GM23248 (cell line): Measurements from ENCODE around the gene CAMTA1. TPM values are rescaled to one million over a fixed set of nuclear protein-coding genes. Genes with fewer than 3 reads are reported as not detected.

Experiments
- DNase-seq: peaks from one replicate; pipeline ENCODE4 v3.0.0-alpha.2; 2015
- H2AFZ ChIP-seq: fragments of 200-600 bp; sonication (generic); 2 replicates; pipeline ENCODE4 v1.6.1; 2016; ENCODE audit warnings: antibody characterized with exemption
- H3F3A ChIP-seq: fragments of 200-600 bp; sonication (generic); 2 replicates; pipeline ENCODE4 v1.6.1; 2016; ENCODE audit warnings: mild to moderate bottlenecking, antibody characterized with exemption, mixed run types; ENCODE audit not compliant: insufficient read depth
- H3K27ac ChIP-seq: fragments of 200-600 bp; sonication (generic); 2 replicates; pipeline ENCODE4 v1.5.1; 2016; ENCODE audit warnings: mild to moderate bottlenecking
- H3K27me3 ChIP-seq: fragments of 200-600 bp; sonication (generic); replicated peaks from 2 replicates; pipeline ENCODE4 v1.6.1; 2016; ENCODE audit warnings: mild to moderate bottlenecking; ENCODE audit not compliant: insufficient read depth
- H3K36me3 ChIP-seq: fragments of 200-600 bp; sonication (generic); 2 replicates; pipeline ENCODE4 v1.6.1; 2016; ENCODE audit warnings: low read depth, mild to moderate bottlenecking
- H3K4me1 ChIP-seq: fragments of 200-600 bp; sonication (generic); 2 replicates; pipeline ENCODE4 v1.6.1; 2016; ENCODE audit warnings: mild to moderate bottlenecking; ENCODE audit not compliant: insufficient read depth
- H3K4me2 ChIP-seq: fragments of 200-600 bp; sonication (generic); one replicate; pipeline ENCODE4 v1.6.1; 2016; ENCODE audit warnings: mild to moderate bottlenecking; ENCODE audit not compliant: unreplicated experiment
- H3K4me3 ChIP-seq: fragments of 200-600 bp; sonication (generic); 2 replicates; pipeline ENCODE4 v1.5.1; 2016; ENCODE audit warnings: mild to moderate bottlenecking
- H3K79me2 ChIP-seq: fragments of 200-600 bp; sonication (generic); 2 replicates; pipeline ENCODE4 v1.6.1; 2016; ENCODE audit warnings: mild to moderate bottlenecking; ENCODE audit not compliant: insufficient read depth
- H3K9ac ChIP-seq: fragments of 200-600 bp; sonication (generic); 2 replicates; pipeline ENCODE4 v1.6.1; 2016; ENCODE audit warnings: mild to moderate bottlenecking
- H3K9me2 ChIP-seq: fragments of 200-600 bp; sonication (generic); 2 replicates; pipeline ENCODE4 v1.6.1; 2016; ENCODE audit warnings: mixed run types, mild to moderate bottlenecking, moderate library complexity; ENCODE audit not compliant: insufficient read depth
- H3K9me3 ChIP-seq: fragments of 200-600 bp; sonication (generic); one replicate; pipeline ENCODE4 v1.6.1; 2017; ENCODE audit warnings: low read depth
- H4K20me1 ChIP-seq: fragments of 200-600 bp; sonication (generic); 2 replicates; pipeline ENCODE4 v1.6.0; 2016; ENCODE audit not compliant: insufficient read depth
- EZH2 ChIP-seq: fragments of 200-600 bp; sonication (generic); IDR thresholded peaks from 2 replicates; pipeline ENCODE4 v1.6.1; 2018; ENCODE audit warnings: antibody characterized with exemption, mild to moderate bottlenecking; ENCODE audit not compliant: insufficient read depth, poor library complexity, severe bottlenecking
- EZH2phosphoT487 ChIP-seq: fragments of 200-600 bp; sonication (generic); IDR thresholded peaks from 2 replicates; pipeline ENCODE4 v1.6.1; 2018; ENCODE audit warnings: antibody characterized with exemption, moderate library complexity, mild to moderate bottlenecking, low read depth; ENCODE audit not compliant: insufficient read depth
- WGBS, 2 experiments: methylation state at CpG; one replicate each; pipeline ENCODE4 v1.1.6; 2015 to 2017; ENCODE audit warnings: low lambda C conversion rate in 2 of 2, low coverage in 1 of 2; ENCODE audit errors: missing lambda C conversion rate in 2 of 2; 5-methylcytosine and 5-hydroxymethylcytosine counted together
- in situ Hi-C: fragments of 300-500 bp; cut with MboI; formaldehyde crosslinking; loops from 2 replicates; pipeline ENCODE4 v1.15.0; 2020
- polyA plus RNA-seq: library from polyadenylated mRNA; unstranded; fragments of >200 nt; fragmentation: Nextera tagmentation; extraction: Ambion mirVana; gene quantifications from 2 replicates; pipeline ENCODE4 v1.2.1, GENCODE V29; 2016
- total RNA-seq: library from RNA; depleted of rRNA; stranded (reverse); fragments of >200 nt; shearing (Covaris generic); gene quantifications from 2 replicates; pipeline ENCODE4 v1.2.3, GENCODE V29; 2014

Gene CAMTA1
- total and polyA plus RNA-seq, 2 experiments from 2014 or later, result 50.1 to 165 TPM

GRCh38 chr1:7247158-7247557 is 461.9 kb downstream of the CAMTA1 start:
- Histone ChIP-seq H3K27me3 (no peaks in the 10 kb centered on the region), H4K20me1 (no peaks in the 10 kb centered on the region), H3K36me3 (no peaks in the 10 kb centered on the region), H3K4me1 (no peaks in the 10 kb centered on the region), H3K27ac (no peak overlapping the region), H2AFZ (no peak overlapping the region), H3K4me2 (no peak overlapping the region), H3K9me2 (no peaks in the 10 kb centered on the region), H3K4me3 (no peak overlapping the region), H3K9ac (no peak overlapping the region), H3F3A (no peaks in the 10 kb centered on the region), H3K9me3 (no peaks in the 10 kb centered on the region), H3K79me2 (no peaks in the 10 kb centered on the region)
- WGBS, 2 experiments, result 83 to 86% methylated on average over 6 of the region's 6 CpGs
- in situ Hi-C loops, result no loop called here
- DNase-seq, result no peak
- no peak for TF ChIP-seq EZH2phosphoT487
- TF ChIP-seq EZH2, result no peak

GRCh38 chr1:7247791-7248548 is 462.7 kb downstream of the CAMTA1 start:
- H3K9me2 ChIP-seq, result no peaks in the 10 kb centered on the region
- no peak overlapping the region for H2AFZ ChIP-seq
- TF ChIP-seq EZH2, result no peak
- TF ChIP-seq EZH2phosphoT487, result no peak
- no peaks in the 10 kb centered on the region for H3K9me3 ChIP-seq
- H3K27ac ChIP-seq, result no peak overlapping the region
- H4K20me1 ChIP-seq, result no peaks in the 10 kb centered on the region
- H3K4me2 ChIP-seq, result no peak overlapping the region
- H3K4me1 ChIP-seq, result peaks cover 7% of the 10 kb centered on the region
- no peaks in the 10 kb centered on the region for H3K79me2 ChIP-seq
- H3F3A ChIP-seq, result peaks cover 7% of the 10 kb centered on the region
- DNase-seq, result no peak
- no peak overlapping the region for H3K9ac ChIP-seq
- in situ Hi-C loops, result no loop called here
- no peak overlapping the region for H3K4me3 ChIP-seq
- 87 to 88% methylated on average over 22 of the region's 22 CpGs for WGBS, 2 experiments
- H3K36me3 ChIP-seq, result no peaks in the 10 kb centered on the region
- H3K27me3 ChIP-seq, result no peaks in the 10 kb centered on the region

- no peak for DNase-seq
- Histone ChIP-seq H3K27ac (no peak overlapping the region), H3K4me1 (peaks cover 13% of the 10 kb centered on the region), H3K9ac (no peak overlapping the region), H3F3A (peaks cover 8% of the 10 kb centered on the region), H3K9me3 (no peaks in the 10 kb centered on the region), H4K20me1 (no peaks in the 10 kb centered on the region), H3K79me2 (no peaks in the 10 kb centered on the region), H2AFZ (no peak overlapping the region), H3K36me3 (no peaks in the 10 kb centered on the region), H3K27me3 (no peaks in the 10 kb centered on the region), H3K4me2 (no peak overlapping the region), H3K4me3 (no peak overlapping the region), H3K9me2 (no peaks in the 10 kb centered on the region)
- 79 to 85% methylated on average over 13 of the region's 13 CpGs for WGBS, 2 experiments
- TF ChIP-seq EZH2, result no peak
- no peak for TF ChIP-seq EZH2phosphoT487
- in situ Hi-C loops, result no loop called here
These were observed 463.4 kb downstream of the CAMTA1 start for GRCh38 chr1:7248549-7249199.

- Histone ChIP-seq H3K4me1 (peaks cover 13% of the 10 kb centered on the region), H3K4me3 (no peak overlapping the region), H3K27me3 (no peaks in the 10 kb centered on the region), H3K36me3 (no peaks in the 10 kb centered on the region), H4K20me1 (no peaks in the 10 kb centered on the region), H3F3A (peaks cover 8% of the 10 kb centered on the region), H3K9me3 (no peaks in the 10 kb centered on the region), H3K9ac (no peak overlapping the region), H3K4me2 (no peak overlapping the region), H3K79me2 (no peaks in the 10 kb centered on the region), H3K27ac (no peak overlapping the region), H3K9me2 (no peaks in the 10 kb centered on the region), H2AFZ (no peak overlapping the region)
- DNase-seq, result no peak
- in situ Hi-C loops, result no loop called here
- TF ChIP-seq EZH2 (no peak), EZH2phosphoT487 (no peak)
- WGBS, 2 experiments, result 74 to 87% methylated on average over 3 of the region's 3 CpGs
These were observed 464.3 kb downstream of the CAMTA1 start for GRCh38 chr1:7249516-7249915.
